Activated T-cell treated with anti-CD3 and anti-CD28 coated beads, Interleukin-2, amount 50 U/mL, for 48 hours (primary cell): ENCODE results near the gene KDM2A.

Experiments
- DNase-seq, 2 experiments: peaks; one replicate each; pipeline ENCODE4 v3.0.0-alpha.2; 2020

Gene KDM2A

DNA sequence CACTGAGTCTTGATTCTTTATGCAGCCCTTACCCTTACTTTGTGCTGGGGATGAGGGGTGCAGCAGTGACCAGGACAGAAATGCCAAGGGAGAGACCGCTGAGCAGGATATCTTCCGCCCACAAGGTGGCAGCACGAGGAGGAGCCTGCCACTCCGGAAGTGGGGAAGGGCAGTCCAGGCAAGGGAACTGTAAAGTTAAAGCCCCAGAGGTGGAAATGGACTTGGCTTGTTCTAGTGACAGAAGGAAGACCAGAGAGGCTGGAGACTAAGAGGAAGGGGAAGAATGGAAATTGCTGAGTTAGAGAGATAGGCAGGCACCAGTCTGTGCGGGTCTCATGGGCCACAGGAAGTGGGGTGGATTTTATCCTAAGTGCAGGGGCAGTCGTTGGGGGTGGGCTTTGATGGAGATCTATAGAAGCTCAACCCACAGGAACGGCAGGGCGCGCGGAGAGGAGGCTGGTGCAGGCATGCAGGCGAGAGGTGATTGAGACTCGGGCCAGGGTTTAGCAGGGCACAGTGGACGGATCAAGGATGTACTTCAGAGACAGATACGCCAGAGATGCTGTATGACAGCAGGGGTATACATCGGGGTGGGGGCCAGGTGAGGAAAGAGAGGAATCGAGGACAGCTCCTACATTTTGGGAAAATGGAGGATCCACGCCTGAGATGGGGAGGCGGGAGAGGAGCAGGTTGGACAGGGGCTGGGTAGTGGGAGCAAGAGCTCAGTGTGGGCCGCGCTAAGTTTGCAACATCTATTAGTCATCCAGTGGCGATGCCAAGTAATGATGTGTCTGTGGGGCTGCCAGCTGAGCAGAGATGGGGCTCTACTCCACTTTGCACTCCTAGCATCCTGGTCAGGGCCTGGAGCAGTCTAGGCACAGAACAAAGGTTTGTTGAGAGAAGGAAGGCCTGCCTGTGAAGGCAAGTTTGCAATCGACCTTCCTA is 143.9 kb downstream of the KDM2A start:
- peak; percentile 85 for DNase-seq

DNA sequence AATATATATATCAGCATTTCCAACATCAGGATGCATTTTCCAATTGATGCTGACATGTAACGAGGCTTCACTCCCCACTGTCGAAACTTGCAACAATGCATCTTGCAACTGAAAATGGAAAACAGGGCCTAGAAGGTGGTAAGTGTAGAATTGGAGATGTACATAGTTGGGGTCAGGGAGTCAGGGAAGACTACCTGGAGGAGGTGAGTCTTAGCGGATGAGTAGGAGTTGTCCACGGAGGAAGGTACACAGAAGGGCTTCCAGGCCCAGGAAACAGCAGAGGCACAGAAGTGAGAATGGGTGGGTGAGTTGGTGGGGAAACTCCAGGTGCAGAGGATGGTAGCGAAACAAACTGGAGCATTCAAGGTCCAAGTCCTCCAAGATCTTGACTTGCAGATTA is 145.2 kb downstream of the KDM2A start:
- DNase-seq = no peak

DNA sequence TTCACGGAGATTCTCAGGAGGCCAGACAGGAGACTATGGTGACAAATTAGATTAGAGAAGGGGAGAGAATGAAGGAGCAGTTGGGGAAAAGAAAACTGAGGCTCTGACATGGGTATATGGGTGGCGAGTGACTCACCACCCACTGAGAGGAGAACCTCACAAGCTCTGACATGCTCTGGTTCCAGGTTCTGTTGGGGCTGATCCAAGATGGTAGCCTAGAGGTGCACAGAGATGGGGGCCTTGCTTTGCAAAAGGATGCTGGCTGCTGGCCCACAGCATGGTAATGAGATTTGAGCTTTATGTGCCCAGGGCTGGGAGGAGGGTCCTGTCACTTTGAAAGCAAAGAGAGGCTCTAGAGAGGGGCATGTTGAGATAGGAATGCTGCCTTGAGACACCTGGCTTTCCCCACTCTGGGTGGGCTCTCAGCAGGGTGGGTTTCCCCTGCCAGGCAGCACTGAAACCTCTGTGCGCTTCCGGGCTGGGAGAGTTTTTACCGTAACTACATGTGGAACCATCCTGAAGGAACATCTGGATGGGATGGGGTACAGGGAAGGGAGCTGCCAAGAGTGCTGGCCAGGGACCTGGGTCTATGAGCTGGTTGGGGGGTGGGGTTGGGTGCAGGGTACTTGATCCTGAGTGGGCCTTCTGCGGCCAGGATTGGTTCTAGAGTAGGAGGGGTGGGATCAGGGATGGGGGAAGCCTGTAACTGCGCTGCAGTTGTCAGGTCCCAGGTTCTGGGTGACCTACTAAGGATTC is 146.0 kb downstream of the KDM2A start:
- DNase-seq = peak; percentile 45 to 52

DNA sequence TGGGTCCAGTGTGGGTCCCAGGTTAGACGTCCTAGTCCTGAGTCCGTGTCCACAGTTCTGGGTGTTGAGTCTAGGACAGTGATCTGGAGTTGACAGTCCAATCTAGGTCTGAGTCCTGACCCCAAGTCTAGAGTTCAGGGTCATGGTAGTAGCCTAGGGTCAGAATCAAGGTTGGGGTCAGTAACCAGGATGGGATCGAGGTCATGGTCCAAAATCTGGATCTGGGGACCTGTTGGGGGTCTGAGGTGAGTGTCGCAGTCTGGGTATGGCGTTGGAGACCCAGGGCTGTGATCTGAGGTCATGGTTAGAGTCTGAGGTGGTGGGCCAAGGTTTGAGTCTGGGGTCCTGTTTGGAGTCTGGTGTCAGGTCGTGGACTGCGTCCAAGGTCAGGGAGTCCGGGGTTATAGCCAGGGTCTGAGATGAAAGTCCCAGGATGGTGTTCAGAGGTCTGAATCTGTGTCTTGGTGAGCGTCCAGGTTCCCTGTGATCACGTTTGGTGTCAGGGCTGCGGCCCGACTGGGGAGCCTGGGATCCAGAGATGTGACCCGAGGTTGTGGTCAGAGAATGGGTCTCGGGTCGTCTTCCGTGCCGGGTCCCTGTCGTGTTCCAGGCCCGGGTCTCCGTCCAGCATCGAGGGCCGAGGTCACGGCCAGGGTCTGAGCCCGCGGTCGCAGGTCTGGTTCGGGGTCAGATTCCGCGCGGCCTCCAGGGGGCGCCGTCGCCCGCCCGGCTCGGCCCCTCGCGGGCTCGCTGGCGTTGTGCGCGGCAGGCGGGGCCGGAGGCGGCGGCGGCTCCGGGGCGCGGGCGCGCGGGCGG is 146.8 kb downstream of the KDM2A start:
- peak; percentile 82 to 89 for DNase-seq

DNA sequence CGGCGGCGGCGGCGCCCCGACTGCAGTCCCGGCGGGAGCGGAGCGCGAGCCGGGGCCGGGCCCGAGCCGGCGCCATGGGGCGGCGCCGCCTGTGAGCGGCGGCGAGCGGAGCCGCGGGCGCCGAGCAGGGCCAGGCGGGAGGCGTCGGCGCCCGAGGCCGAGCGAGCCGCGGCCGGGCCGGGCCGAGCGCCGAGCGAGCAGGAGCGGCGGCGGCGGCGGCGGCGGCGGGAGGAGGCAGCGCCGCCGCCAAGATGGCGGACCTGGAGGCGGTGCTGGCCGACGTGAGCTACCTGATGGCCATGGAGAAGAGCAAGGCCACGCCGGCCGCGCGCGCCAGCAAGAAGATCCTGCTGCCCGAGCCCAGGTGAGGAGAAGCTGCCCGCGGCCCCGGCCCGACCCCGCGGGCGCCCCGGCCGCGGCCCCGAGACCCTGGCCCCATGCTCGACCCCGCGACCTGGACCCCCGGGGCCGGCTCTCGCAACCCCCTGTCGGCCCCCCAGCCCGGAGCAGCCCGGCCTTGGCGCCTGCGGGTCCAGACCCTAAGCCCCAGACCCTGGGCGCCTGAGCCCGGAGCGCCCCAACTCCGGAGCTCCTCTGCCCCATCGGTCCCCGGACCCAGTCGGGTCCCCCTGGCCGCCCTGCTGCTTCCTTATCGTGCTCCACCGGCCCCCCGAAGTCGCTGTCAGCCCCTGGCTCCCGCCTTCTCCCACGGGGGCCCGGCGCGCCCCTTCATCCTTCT is 147.6 kb downstream of the KDM2A start, which contains the start of gene GRK2:
Gene GRK2, plus strand, starts transcription at position 25 of the 739 bp plus-strand sequence. Its CDS starts 227 bp downstream, at position 252.
- peak; percentile 50 to 61 for DNase-seq

DNA sequence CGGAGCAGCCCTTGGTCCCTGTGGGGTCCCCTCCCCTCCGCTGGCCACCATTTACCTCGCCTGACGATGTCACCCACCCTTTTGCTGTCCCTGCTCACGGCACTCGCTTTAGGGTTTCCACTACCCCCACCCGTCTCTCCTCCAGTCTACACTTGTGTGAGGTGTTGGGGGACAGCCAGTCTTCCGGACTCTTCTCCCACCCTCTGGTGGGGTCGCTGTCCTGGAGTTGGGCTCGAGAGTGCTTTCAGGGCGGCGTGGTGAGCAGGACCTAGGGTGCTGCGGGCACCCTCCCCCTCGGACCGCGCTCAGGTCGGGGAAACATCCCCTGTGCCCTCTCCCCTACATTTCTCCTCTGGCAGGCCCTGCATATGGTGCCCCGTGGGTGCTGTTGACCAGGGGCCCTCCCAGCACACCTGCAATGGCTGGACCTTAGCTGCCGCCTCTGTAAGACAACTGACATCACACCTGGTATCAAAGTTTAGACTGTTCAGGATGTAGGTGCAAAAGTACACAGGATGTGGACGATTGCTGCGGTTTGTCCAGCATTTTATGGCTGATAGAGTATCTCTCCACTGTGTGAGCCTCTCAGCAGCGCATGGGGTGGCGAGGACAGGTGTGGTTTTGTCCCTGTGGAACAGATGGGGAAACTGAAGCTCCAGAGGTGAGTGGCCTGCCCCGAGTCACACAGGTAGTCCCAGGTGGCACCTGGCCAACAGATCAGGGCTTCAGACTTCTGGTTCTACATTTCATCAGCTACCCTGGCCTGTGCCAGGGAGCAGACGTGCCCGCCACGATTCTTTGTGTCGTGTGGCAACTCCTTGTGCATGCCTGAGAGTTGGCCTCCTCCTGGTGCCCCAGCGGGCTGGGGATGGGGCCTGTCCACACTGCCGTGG is 148.4 kb downstream of the KDM2A start:
- DNase-seq = peak; percentile 47 to 56

DNA sequence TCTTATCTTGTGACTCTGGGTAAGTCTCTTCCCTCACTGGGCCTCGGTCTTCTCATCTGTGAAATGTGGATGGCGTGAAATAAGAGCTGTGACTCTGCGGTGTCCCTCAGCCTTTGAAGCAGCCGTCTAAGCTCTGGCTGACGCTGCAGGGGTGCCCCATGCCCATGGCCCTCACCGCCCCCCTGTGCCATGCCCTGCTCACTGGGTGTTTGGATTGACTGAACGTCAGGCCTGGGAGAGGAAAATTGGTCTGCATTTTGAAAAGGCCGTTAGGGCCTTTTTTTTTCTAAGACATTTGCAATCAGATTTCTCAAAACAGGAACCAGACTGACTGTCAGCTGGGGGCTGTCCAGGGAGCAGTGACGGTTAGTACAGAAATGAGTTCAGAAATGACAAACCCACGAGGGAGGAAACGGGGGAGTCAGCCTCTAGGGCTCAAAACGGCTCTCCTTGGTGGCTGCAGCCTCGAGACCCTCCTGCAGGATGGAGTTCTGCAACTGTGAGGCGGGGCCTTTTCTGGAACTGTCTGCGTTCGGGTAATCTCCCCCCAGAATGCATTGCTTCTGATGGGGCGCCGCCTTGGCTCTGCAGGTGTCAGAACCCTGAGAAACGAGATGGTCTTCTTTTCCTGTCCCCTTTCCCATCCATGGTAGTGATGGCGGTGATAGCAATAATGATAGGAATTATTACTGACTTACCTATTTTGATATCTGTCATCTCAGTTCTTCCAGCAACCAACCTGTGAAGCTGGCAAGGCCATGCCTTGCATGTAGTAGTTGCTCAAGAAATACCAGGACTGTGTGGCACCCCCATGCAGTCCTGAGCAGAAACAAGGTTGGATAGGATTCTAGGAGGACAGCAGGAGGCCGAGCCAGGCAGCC is 149.3 kb downstream of the KDM2A start:
- peak; percentile 81 to 84 for DNase-seq

DNA sequence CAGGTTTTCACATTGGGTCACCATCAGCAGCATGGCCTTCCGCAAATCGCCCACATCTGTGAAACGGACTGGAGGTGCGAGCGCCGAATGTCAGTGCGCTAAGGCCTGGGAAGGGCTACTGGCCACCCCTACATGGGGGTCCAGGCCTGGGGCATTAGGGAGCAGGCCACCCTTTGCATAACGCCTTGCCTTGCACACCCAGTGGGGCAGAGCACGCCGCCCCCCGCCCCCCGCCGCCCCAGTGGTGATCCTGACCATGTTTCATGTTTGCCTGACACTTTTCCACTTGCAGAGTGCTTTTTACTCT is 149.9 kb downstream of the KDM2A start:
- DNase-seq = no peak

DNA sequence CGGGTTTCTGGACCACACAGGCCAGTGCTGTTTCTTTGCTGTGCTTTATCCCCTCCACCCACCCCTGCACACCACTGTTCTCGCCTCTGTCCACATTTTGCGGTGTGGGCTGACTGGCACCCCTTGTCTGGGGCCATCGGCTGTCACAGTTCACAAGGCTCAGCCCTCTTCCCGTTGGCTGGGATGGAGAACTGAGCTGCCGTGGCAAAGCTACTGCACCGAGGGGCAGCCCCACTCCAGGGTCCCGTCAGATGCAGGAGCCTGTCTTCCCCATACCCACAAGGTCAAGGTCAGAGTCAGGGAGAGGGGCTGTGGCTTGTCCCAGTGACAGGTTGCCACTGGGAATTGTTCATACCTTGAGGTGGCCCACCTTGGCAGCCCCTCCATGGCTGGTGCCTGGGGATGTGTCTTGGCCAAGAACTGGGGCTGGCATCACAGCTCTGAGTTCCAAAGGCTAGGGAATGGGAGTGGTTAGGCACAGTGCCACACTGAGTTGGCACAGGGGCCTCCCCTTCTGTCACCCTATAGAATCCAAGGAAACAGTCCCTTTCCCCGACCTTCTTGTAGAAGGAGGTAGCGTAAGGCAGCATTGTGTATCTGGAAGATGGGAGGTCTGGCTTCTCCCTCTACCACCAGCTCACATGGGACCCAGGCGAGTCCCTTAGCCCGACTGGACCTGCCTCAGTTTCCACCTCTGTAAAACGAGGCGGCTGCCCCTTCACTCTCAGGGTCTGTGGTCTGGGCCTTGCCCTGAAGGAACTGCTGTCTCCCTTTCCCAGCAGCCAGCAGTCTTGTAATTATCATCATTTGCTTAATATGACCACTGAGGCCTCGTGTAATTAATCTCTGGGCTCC is 150.6 kb downstream of the KDM2A start:
- DNase-seq = peak in 1 of 2 experiments; percentile 48

DNA sequence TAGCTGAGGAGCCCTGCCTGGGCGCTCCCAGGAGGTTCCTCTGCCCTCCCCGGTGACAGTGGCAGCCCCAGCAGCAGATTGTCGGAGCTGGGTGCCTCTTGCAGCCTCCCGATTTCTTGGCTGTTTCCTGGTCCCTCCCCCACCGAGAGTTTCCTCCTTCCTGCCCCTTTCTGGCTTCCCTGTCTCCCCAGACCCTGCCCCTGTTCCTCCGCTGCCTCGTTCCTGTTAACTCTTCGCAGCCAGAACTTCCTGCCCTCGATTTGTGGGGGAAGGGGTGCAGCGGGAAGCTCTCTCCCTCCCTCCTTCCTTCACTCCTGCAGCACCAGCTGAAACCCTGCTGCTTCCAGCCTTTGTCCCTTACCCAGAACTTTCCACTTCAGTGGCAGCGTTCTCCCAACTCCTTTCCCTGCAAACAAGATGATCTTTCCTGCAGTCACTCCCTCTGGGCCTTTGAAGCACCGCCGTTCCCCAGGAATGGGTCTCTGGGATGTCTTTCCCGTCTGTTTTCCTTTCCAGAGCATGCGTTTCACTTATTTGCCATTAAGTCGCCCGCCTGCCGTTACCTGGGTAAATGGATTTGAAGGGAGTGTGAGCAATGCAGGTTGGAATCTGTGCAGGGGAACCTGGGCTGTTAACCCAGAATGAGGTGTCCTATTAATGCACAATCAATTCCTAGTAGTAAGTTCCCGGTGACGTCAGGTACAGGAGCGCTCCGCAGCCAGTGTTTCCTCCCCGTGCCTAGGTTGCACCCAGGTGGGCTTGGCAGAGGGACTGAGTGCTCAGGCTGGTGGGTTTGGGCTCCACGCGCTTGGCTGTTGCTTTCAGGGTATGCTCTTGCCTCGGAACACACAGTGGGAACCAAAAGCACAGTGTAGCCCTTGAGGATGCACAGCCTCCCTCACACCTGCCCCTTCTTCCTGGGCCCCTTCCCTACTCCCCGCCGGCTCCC is 151.5 kb downstream of the KDM2A start:
- DNase-seq = peak; percentile 52 to 54

DNA sequence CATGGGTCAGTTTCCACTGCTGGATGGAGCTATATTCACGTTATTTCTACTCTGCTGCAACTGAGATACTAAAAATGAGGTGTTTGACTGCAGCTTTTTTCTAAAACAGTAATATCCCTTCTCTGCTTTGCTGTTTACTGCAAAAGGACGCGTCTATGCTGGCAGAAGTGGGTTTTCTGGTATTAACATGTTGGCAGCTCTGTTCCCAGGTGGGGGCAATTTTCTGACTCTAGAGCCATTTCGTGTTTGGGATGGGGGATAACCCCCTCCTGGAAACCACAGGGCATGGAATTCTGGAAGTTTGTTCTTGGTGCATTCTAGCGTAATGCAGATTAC is 152.1 kb downstream of the KDM2A start:
- no peak for DNase-seq

DNA sequence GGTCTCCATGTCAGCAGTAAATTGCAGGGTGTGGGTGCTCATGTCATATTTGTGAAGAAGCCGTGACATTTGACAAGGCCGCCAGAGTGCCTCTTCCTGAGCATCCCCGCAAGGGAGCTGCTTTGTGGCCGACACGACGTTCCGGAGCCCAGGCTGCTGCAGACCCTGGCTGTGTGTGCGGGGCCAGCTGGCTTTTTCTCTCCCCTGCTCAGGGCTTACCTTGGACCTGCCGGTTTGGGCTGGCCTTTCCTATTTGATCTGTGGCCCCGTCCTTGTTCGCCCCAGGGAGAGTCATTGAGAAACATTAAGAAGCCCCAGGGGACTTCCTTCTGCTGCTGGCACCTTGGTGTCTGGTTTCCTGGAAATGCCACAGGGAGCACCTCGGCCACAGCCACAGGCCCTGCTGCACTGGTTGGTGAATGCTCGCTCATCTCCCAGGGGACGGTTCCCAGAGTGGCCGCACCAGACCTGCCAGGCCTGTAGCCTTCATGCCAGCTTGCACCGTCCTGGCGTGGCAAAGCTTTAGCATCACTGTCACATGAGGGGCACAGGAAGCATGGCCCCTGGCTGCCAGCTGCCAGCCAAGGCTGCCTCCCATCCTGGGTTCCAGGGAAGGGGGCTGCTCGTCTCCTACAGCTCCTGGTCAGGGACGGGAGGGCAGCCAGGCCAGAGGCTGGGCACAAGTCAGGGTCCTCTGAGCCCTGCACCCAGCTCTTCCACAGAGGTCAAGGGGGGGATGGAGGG is 152.7 kb downstream of the KDM2A start:
- peak; percentile 82 to 84 for DNase-seq

DNA sequence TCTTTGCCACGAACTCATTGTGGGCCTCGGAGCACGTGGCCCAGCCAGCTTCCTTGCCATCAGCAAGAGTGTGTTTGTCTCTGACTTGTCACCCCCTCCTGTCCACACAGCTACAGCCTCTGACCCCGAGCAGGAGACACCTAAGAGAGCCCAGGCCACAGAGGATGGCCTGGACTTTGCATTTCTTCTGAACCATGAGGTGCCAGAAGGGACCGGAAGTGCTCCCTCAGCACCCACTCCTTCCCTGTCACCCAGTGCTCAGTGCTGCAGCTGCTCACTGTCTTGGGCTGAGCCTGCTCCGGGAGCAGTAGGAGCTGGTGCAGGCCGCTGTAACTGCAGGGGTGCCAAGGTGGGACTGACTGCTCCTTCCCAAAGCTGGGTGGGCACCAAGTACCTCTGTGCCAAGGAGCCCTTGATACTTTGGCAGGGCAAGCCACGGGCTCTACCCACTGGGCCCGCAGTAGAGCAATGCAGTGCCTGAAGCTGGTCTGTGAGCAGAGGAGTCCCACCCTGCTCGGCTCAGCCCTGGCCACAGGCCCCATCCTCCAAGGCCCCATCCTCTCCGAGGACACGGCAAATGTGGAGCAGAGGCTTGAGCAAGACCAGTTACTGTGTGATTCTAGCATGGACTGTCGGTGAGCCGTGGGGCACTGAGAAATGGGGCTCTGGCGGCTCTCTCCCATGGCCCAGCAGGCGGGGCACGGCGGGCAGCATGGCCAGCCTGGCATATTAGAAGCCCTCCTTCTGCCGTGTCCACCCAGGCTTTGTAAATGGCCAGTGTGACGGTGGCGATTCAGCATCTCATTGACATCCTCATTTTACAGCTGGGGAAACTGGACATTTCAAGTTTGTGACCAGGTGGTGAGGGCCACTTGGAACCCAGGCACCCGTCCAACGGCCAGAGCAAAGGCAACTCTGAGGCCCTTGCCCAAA is 153.5 kb downstream of the KDM2A start:
- peak; percentile 69 to 74 for DNase-seq

DNA sequence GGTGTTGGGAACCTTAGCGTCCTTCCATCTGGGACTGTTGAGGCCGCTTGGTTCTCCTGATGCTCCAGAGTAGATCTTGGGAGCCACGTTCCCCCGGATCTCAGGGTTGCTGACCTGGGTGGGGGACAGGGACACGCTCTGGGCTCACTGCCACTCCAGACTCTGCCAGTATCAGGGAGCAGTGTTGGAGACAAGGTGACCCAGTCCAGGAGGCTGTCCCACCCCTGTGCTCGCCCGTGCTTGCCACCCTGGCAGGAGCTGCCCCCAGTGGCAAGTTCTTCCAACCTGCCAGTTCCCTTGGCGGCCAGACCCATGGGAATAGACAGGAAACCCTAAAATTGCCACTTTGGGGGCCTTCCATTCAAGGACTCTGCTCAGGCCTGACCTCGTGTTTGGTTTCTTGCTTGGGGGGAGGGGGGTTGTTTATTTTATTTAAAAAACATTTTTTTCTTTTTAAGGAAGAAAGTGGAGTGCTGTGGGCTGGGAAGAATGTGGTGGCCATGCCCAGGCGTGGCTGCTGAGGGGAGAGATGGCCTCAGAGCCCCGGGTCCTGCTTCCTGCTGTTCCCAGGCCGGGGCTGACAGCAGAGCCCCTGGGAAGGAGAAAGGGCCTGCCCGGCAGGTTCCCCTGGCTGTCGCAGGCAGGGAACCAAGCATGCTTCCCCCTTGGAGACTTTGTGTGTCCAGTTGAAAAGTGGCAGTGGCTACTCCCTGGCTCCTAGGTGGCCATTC is 154.4 kb downstream of the KDM2A start:
- peak in 1 of 2 experiments; percentile 50 for DNase-seq
